ENCODE data around the gene AKAP3.

AKAP3 gene

DNA sequence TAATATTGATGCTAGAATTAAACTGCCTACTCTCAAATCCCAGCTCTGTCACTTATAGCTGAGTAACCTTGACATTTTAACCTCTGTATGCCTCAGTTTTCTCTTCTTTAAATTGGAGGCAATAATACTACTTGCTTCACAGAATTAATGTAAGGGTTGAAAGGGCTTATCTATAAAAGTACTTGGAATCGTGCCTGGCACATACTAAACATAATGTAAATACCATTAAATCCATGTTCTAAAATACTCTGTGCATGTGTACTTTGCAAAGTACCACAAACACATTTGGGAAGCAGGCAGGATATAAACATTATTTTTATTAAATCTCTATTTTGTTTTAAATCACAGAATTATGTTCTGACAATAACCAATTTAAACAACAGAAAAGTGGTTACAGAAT is 44.9 kb downstream of the AKAP3 start:
- TF ChIP-seq, protein P1, sequence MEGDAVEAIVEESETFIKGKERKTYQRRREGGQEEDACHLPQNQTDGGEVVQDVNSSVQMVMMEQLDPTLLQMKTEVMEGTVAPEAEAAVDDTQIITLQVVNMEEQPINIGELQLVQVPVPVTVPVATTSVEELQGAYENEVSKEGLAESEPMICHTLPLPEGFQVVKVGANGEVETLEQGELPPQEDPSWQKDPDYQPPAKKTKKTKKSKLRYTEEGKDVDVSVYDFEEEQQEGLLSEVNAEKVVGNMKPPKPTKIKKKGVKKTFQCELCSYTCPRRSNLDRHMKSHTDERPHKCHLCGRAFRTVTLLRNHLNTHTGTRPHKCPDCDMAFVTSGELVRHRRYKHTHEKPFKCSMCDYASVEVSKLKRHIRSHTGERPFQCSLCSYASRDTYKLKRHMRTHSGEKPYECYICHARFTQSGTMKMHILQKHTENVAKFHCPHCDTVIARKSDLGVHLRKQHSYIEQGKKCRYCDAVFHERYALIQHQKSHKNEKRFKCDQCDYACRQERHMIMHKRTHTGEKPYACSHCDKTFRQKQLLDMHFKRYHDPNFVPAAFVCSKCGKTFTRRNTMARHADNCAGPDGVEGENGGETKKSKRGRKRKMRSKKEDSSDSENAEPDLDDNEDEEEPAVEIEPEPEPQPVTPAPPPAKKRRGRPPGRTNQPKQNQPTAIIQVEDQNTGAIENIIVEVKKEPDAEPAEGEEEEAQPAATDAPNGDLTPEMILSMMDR (IDR thresholded peaks at IDR 0.05; ENCODE audit: unreplicated experiment in 3 of 3) = no peak
- peaks cover 24% of the 10 kb centered on the region for H3K27me3 Mint-ChIP-seq (ENCODE audit: low read depth)
- no peak overlapping the region for H3K4me3 Mint-ChIP-seq
- H3K9me3 Mint-ChIP-seq = no peaks in the 10 kb centered on the region
- no peak overlapping the region for H3K27ac Mint-ChIP-seq
- H3K4me1 Mint-ChIP-seq = peaks cover 13% of the 10 kb centered on the region
- H3K36me3 Mint-ChIP-seq (ENCODE audit: low read depth) = no peaks in the 10 kb centered on the region

DNA sequence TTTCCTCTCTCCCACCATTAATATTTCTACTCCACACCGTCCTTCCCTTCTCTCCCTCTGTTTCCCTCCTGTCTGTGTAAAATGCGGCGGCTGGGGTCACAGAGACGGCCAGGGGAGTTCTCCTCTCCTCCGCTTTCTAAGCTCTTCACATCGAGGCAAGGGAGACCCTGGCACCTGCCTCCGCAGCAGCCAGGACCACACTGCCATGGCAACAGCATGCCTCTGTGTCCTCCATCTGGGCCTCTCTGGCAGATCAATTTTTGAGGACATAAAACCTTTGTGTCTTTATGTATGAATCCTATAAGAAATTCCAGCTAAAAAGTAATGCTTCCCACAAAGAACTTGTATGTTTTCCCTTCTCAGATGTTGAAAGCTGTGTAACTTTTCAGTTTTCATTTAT is 45.4 kb downstream of the AKAP3 start:
- Mint-ChIP-seq H3K4me1 (peaks cover 13% of the 10 kb centered on the region), H3K9me3 (no peaks in the 10 kb centered on the region), H3K36me3 (ENCODE audit: low read depth) (no peaks in the 10 kb centered on the region), H3K27ac (no peak overlapping the region), H3K27me3 (ENCODE audit: low read depth) (peaks cover 24% of the 10 kb centered on the region), H3K4me3 (no peak overlapping the region)
- TF ChIP-seq, protein P1 (IDR thresholded peaks at IDR 0.05; ENCODE audit: unreplicated experiment in 3 of 3) = no peak

DNA sequence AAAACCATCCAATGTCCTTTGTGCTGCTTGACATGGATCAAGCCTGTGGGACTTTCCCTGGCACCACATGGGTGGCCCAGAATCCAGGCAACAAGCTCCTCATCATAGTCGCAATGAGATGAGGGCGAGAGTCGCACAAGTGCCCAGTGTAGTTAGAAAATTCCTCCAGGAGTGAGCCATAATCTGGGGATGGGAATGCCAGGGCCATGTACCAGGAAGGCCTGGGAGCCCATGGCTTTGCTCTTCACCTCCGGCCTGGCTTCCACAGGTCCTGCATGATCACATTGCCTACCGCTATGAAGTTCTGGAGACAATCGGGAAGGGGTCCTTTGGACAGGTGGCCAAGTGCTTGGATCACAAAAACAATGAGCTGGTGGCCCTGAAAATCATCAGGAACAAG is 53.0 kb downstream of the AKAP3 start:
- H3K4me1 Mint-ChIP-seq = no peaks in the 10 kb centered on the region
- TF ChIP-seq, protein P1 (IDR thresholded peaks at IDR 0.05; ENCODE audit: unreplicated experiment in 3 of 3) = no peak
- H3K36me3 Mint-ChIP-seq (ENCODE audit: low read depth) = no peaks in the 10 kb centered on the region
- H3K27ac Mint-ChIP-seq = no peak overlapping the region
- no peaks in the 10 kb centered on the region for H3K9me3 Mint-ChIP-seq
- H3K4me3 Mint-ChIP-seq = no peak overlapping the region
- H3K27me3 Mint-ChIP-seq (ENCODE audit: low read depth) = peaks cover 17% of the 10 kb centered on the region

DNA sequence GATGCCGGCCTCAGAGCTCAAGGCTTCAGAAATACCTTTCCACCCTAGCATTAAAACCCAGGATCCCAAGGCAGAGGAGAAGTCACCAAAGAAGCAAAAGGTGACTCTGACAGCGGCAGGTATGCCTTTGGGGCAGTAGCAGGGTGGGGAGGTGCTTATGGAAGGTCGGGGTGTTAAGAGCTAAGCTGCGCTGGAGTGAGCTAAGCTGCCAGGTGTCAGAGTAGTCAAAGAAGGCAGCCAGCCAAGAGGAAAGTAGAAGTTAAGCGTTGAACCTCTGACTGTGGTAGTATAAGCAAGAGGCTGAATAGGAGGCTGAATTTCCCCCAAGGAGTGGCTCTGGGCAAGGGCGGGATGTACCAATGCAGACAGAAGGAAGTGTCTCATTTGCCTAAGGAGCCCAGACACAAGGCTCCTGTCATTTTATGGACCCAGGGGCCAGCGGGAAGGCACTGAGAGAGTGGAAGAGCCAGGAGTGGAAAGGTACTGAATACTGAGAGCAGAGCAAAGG is 57.6 kb downstream of the AKAP3 start:
- TF ChIP-seq, protein P1 (IDR thresholded peaks at IDR 0.05; ENCODE audit: unreplicated experiment in 3 of 3) = no peak
- H3K27me3 Mint-ChIP-seq (ENCODE audit: low read depth) = peaks cover 14% of the 10 kb centered on the region
- H3K9me3 Mint-ChIP-seq = no peaks in the 10 kb centered on the region
- H3K36me3 Mint-ChIP-seq (ENCODE audit: low read depth) = no peaks in the 10 kb centered on the region
- H3K4me1 Mint-ChIP-seq = no peaks in the 10 kb centered on the region
- no peak overlapping the region for H3K4me3 Mint-ChIP-seq
- no peak overlapping the region for H3K27ac Mint-ChIP-seq

DNA sequence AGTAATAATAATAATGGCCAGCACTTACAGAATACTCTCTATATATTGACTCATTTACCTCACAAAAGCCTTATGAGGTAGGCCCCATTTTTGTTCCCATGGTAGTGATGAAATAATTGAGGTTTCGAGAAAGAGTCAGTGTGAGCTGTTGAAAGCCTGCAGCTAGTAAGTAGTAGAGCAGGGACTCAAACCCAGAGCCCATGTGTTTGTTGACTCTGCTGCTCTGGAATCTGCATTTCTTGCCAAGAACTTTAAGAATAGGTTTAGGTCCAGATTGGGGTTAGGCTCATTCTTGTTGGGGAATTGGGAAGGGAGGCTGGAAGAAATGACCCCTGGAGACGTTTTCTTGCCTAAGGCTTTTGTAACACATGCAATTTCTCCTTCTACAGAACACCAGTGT is 58.9 kb downstream of the AKAP3 start:
- no peak overlapping the region for H3K4me3 Mint-ChIP-seq
- TF ChIP-seq, protein P1 (IDR thresholded peaks at IDR 0.05; ENCODE audit: unreplicated experiment in 3 of 3) = no peak
- no peaks in the 10 kb centered on the region for H3K36me3 Mint-ChIP-seq (ENCODE audit: low read depth)
- peaks cover 14% of the 10 kb centered on the region for H3K27me3 Mint-ChIP-seq (ENCODE audit: low read depth)
- H3K4me1 Mint-ChIP-seq = no peaks in the 10 kb centered on the region
- no peaks in the 10 kb centered on the region for H3K9me3 Mint-ChIP-seq
- H3K27ac Mint-ChIP-seq = no peak overlapping the region

DNA sequence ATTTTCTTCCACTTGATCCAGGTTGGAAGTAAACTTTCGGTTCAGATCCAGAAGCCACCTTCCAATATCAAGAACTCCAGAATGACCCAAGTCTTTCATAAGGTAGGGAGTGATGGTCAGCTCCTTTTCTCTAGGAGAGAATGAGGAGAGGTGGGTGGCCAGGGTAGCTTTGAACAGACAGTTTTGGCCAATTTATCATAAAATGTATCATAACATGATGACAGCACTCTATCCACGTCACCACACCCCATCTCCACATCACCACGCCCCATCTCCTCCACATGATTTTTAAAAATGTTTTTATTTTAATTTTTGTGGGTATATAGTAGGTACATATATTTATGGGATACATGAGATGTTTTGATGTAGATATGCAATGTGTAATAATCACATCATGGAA is 59.9 kb downstream of the AKAP3 start:
- H3K4me1 Mint-ChIP-seq = no peaks in the 10 kb centered on the region
- H3K27ac Mint-ChIP-seq = no peak overlapping the region
- peaks cover 14% of the 10 kb centered on the region for H3K27me3 Mint-ChIP-seq (ENCODE audit: low read depth)
- TF ChIP-seq, protein P1 (IDR thresholded peaks at IDR 0.05; ENCODE audit: unreplicated experiment in 3 of 3) = no peak
- no peaks in the 10 kb centered on the region for H3K9me3 Mint-ChIP-seq
- H3K36me3 Mint-ChIP-seq (ENCODE audit: low read depth) = no peaks in the 10 kb centered on the region
- no peak overlapping the region for H3K4me3 Mint-ChIP-seq
